GM23338 (cell line): Measurements from ENCODE around the gene SHISA7. TPM values are rescaled to one million over a fixed set of nuclear protein-coding genes. Genes with fewer than 3 reads are reported as not detected.

Experiments used
- ATAC-seq: fragments of 200-7000 bp; cut with Tn5 transposase; 3 replicates; pipeline ENCODE4 v1.9.1; 2020
- DNase-seq: peaks from one replicate; pipeline ENCODE4 v3.0.0-alpha.2; 2015; ENCODE audit warnings: low spot score
- H2AFZ ChIP-seq: fragments of 200-600 bp; sonication (generic); 2 replicates; pipeline ENCODE4 v1.8.0; 2016; ENCODE audit warnings: antibody characterized with exemption, mild to moderate bottlenecking, moderate library complexity
- H3F3A ChIP-seq: fragments of 200-600 bp; sonication (generic); replicated peaks from 2 replicates; pipeline ENCODE4 v1.8.0; 2017; ENCODE audit warnings: antibody characterized with exemption, mixed run types, low read depth
- H3K27ac ChIP-seq: fragments of 200-600 bp; sonication (generic); 2 replicates; pipeline ENCODE4 v1.6.1; 2016; ENCODE audit warnings: low read depth
- H3K27me3 ChIP-seq: fragments of 200-600 bp; sonication (generic); 2 replicates; pipeline ENCODE4 v1.8.0; 2016; ENCODE audit warnings: mild to moderate bottlenecking, mixed run types, moderate library complexity; ENCODE audit not compliant: insufficient read depth
- H3K36me3 ChIP-seq: fragments of 200-600 bp; sonication (generic); 2 replicates; pipeline ENCODE4 v1.8.0; 2016; ENCODE audit warnings: mild to moderate bottlenecking; ENCODE audit not compliant: insufficient read depth
- H3K4me1 ChIP-seq: fragments of 200-600 bp; sonication (generic); 2 replicates; pipeline ENCODE4 v1.8.0; 2016; ENCODE audit warnings: mild to moderate bottlenecking, moderate library complexity; ENCODE audit not compliant: insufficient read depth
- H3K4me2 ChIP-seq: fragments of 200-600 bp; sonication (generic); 2 replicates; pipeline ENCODE4 v1.7.1; 2017; ENCODE audit warnings: mixed run types
- H3K4me3 ChIP-seq: fragments of 200-600 bp; sonication (generic); 2 replicates; pipeline ENCODE4 v1.6.1; 2016; ENCODE audit warnings: mixed run types
- H3K79me2 ChIP-seq: fragments of 200-600 bp; sonication (generic); replicated peaks from 2 replicates; pipeline ENCODE4 v1.8.0; 2017; ENCODE audit warnings: mild to moderate bottlenecking; ENCODE audit not compliant: insufficient read depth
- H3K9me2 ChIP-seq: fragments of 200-600 bp; sonication (generic); 2 replicates; pipeline ENCODE4 v1.8.0; 2017; ENCODE audit not compliant: insufficient read depth
- H4K20me1 ChIP-seq: fragments of 200-600 bp; sonication (generic); replicated peaks from 2 replicates; pipeline ENCODE4 v1.8.0; 2017; ENCODE audit warnings: mild to moderate bottlenecking; ENCODE audit not compliant: insufficient read depth
- H3K27ac Mint-ChIP-seq: 2 replicates; pipeline ENCODE4 v1.8.0; 2020; ENCODE audit warnings: inconsistent platforms, mild to moderate bottlenecking, moderate library complexity, mixed read lengths
- H3K27me3 Mint-ChIP-seq: 3 replicates; pipeline ENCODE4 v1.8.0; 2022; ENCODE audit warnings: low read depth, mild to moderate bottlenecking, moderate library complexity, mixed read lengths, inconsistent platforms; ENCODE audit not compliant: insufficient read depth, poor library complexity
- H3K36me3 Mint-ChIP-seq: 3 replicates; pipeline ENCODE4 v1.8.0; 2021; ENCODE audit warnings: low read depth, mild to moderate bottlenecking, inconsistent platforms, moderate library complexity, mixed read lengths
- H3K4me1 Mint-ChIP-seq: 3 replicates; pipeline ENCODE4 v1.8.0; 2020; ENCODE audit warnings: mild to moderate bottlenecking, inconsistent platforms, mixed read lengths
- H3K4me3 Mint-ChIP-seq: 3 replicates; pipeline ENCODE4 v1.8.0; 2021; ENCODE audit warnings: moderate library complexity, mild to moderate bottlenecking, inconsistent platforms, mixed read lengths
- H3K9me3 Mint-ChIP-seq: 3 replicates; pipeline ENCODE4 v1.8.0; 2020; ENCODE audit warnings: moderate library complexity, mild to moderate bottlenecking, inconsistent platforms, mixed read lengths
- EZH2phosphoT487 ChIP-seq: fragments of 200-600 bp; sonication (generic); IDR thresholded peaks from one replicate; pipeline ENCODE4 v1.8.1; 2018; ENCODE audit warnings: antibody characterized with exemption; ENCODE audit not compliant: unreplicated experiment
- ZNF114 ChIP-seq: fragments of 250-450 bp; sonication (Bioruptor Pico); IDR thresholded peaks from 2 replicates; pipeline ENCODE4 v1.5.0; 2020; ENCODE audit warnings: mild to moderate bottlenecking, moderate library complexity
- polyA plus RNA-seq: library from polyadenylated mRNA; unstranded; fragments of >200 nt; fragmentation: Nextera tagmentation; extraction: Ambion mirVana; gene quantifications from 2 replicates; pipeline ENCODE4 v1.2.1, GENCODE V29; 2016
- total RNA-seq: library from RNA; depleted of rRNA; stranded (reverse); fragments of >200 nt; shearing (Covaris generic); gene quantifications from 2 replicates; pipeline ENCODE4 v1.2.3, GENCODE V29; 2014
- TF ChIP-seq, protein P1 (sequence below): fragments of 250-450 bp; sonication (Bioruptor Pico); IDR thresholded peaks from 2 replicates; pipeline ENCODE4 v1.5.0; 2020; ENCODE audit warnings: mild to moderate bottlenecking, moderate library complexity

SHISA7 gene
- total and polyA plus RNA-seq, 2 experiments from 2014 or later: 0.32 to 1.4 TPM

DNA sequence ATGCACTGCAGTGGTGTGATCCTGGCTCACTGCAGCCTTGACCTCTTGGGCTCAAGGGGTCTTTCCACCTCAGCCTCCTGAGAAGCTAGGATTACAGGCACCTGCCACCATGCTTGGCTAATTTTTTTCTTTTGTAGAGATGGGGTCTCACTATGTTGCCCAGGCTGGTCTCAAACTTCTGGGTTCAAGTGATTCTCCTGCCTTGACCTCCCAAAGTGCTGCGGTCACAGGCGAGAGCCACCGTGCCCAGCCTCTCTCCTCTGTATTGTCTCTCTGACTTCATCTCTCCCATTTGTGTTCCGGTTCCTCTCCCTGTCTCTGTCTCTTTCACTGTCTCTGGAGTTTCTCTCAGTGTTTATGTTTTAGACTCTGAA, 23.1 kb upstream of the SHISA7 start (continued):
- TF ChIP-seq, protein P1, sequence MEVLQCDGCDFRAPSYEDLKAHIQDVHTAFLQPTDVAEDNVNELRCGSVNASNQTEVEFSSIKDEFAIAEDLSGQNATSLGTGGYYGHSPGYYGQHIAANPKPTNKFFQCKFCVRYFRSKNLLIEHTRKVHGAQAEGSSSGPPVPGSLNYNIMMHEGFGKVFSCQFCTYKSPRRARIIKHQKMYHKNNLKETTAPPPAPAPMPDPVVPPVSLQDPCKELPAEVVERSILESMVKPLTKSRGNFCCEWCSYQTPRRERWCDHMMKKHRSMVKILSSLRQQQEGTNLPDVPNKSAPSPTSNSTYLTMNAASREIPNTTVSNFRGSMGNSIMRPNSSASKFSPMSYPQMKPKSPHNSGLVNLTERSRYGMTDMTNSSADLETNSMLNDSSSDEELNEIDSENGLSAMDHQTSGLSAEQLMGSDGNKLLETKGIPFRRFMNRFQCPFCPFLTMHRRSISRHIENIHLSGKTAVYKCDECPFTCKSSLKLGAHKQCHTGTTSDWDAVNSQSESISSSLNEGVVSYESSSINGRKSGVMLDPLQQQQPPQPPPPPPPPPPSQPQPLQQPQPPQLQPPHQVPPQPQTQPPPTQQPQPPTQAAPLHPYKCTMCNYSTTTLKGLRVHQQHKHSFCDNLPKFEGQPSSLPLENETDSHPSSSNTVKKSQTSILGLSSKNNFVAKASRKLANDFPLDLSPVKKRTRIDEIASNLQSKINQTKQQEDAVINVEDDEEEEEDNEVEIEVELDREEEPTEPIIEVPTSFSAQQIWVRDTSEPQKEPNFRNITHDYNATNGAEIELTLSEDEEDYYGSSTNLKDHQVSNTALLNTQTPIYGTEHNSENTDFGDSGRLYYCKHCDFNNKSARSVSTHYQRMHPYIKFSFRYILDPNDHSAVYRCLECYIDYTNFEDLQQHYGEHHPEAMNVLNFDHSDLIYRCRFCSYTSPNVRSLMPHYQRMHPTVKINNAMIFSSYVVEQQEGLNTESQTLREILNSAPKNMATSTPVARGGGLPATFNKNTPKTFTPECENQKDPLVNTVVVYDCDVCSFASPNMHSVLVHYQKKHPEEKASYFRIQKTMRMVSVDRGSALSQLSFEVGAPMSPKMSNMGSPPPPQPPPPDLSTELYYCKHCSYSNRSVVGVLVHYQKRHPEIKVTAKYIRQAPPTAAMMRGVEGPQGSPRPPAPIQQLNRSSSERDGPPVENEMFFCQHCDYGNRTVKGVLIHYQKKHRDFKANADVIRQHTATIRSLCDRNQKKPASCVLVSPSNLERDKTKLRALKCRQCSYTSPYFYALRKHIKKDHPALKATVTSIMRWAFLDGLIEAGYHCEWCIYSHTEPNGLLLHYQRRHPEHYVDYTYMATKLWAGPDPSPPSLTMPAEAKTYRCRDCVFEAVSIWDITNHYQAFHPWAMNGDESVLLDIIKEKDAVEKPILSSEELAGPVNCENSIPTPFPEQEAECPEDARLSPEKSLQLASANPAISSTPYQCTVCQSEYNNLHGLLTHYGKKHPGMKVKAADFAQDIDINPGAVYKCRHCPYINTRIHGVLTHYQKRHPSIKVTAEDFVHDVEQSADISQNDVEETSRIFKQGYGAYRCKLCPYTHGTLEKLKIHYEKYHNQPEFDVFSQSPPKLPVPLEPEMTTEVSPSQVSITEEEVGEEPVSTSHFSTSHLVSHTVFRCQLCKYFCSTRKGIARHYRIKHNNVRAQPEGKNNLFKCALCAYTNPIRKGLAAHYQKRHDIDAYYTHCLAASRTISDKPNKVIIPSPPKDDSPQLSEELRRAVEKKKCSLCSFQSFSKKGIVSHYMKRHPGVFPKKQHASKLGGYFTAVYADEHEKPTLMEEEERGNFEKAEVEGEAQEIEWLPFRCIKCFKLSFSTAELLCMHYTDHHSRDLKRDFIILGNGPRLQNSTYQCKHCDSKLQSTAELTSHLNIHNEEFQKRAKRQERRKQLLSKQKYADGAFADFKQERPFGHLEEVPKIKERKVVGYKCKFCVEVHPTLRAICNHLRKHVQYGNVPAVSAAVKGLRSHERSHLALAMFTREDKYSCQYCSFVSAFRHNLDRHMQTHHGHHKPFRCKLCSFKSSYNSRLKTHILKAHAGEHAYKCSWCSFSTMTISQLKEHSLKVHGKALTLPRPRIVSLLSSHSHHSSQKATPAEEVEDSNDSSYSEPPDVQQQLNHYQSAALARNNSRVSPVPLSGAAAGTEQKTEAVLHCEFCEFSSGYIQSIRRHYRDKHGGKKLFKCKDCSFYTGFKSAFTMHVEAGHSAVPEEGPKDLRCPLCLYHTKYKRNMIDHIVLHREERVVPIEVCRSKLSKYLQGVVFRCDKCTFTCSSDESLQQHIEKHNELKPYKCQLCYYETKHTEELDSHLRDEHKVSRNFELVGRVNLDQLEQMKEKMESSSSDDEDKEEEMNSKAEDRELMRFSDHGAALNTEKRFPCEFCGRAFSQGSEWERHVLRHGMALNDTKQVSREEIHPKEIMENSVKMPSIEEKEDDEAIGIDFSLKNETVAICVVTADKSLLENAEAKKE: no peak

DNA sequence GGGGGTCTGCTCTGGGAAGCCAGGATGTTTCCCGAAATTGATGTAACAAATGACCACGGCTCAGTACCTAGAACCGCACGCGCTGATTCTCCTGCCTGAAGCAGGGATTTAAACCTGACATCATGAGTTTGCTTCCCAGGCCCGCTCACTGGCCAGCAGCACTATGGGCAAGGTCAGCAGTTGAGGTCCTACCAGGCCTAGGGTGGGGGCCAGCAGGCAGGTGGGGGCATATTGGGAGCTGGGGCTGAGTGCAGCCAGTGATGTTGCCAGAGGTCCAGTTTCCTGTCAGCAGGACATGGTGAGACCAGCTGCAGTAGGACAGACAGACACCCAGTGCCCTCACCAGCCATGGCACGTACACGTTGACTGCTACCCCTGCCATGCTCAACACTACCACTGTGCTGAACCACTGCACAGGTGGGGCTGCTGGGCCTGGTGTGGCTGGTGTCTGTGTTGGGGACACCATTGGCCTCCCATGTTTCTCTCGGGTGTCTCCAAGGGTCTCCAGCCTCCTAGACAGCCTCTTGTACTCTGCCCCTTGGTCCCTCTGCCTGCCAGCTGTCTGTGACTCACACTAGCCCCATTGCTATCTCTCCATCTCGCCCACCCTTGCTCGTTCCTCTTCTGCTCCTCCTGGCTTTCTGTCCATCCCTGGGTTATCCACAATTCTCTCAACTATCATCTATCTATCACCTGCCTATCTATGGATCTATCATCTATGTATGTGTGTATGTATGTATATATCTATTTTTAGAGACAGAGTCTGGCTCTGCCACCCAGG, 22.6 kb upstream of the SHISA7 start:
- Histone ChIP-seq H3K4me3 (no peak overlapping the region), H3F3A (peaks cover 16% of the 10 kb centered on the region; the same call in 1 of the 2 replicates), H3K9me2 (no peaks in the 10 kb centered on the region), H3K4me1 (peaks cover 13% of the 10 kb centered on the region), H4K20me1 (no peaks in the 10 kb centered on the region), H3K27me3 (no peaks in the 10 kb centered on the region), H3K36me3 (no peaks in the 10 kb centered on the region), H3K4me2 (no peak overlapping the region), H2AFZ (no peak overlapping the region), H3K27ac (no peak overlapping the region), H3K79me2 (no peaks in the 10 kb centered on the region)
- DNase-seq (no peak), ATAC-seq (no peak)
- H3K27me3 Mint-ChIP-seq: peaks cover 21% of the 10 kb centered on the region
- peaks cover 17% of the 10 kb centered on the region for H3K4me1 Mint-ChIP-seq
- peaks cover 2% of the 10 kb centered on the region; the same call in 1 of the 3 replicates for H3K36me3 Mint-ChIP-seq
- no peak overlapping the region for H3K27ac Mint-ChIP-seq
- no peak overlapping the region; the same call in 2 of the 3 replicates for H3K4me3 Mint-ChIP-seq
- no peak for TF ChIP-seq ZNF114
- TF ChIP-seq EZH2phosphoT487: no peak
- H3K9me3 Mint-ChIP-seq: peaks cover 3% of the 10 kb centered on the region; the same call in 1 of the 3 replicates
